ENCODE measurements around the gene WBP1. TPM values are rescaled to one million over a fixed set of nuclear protein-coding genes. Genes with fewer than 3 reads are reported as not detected.

The WBP1 gene
- polyA plus RNA-seq, 1 experiment, result 56.0 TPM

DNA sequence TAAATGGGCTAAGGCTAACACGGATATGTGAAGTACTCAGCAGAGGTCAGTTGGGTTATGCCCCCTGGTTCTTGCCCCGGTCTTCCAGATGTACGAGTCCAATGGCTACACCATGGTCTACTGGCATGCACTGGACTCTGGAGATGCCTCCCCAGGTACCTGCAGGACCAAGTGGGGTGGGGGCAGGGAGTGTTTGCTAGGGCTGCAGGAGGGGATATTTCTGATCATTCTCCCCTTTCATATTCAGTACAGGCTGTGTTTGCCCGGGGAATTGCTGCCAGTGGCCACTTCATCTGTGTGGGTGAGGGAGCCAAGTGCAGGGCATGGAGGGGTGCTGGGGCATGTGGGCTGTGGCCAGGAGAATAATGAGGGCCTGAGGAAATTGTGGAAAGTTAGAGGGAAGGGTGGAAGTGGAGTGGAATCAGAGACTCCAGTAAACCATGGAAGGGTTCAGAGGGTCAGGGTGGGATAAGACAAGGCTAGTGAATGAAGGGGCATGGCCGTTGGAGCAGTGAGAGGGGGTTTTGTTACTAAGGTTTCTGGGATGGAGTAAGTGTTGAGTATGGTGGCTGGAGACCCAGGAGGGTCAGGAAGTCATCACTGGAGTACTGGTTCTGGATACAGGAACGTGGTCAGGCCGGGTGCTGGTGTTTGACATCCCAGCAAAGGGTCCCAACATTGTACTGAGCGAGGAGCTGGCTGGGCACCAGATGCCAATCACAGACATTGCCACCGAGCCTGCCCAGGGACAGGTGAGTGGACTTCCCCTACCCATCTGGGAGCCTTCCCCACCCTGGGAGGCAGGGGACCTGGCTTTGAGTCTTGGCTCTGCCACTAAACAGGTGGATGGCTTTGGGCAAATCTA lies 34.8 kb upstream of the WBP1 start:
- no peaks in the 10 kb centered on the region; the same call in 1 of the 2 replicates for H3K9me3 ChIP-seq (ENCODE audit: control insufficient read depth, insufficient read depth, low read length)
- ChIA-PET POLR2A (no interaction called here), CTCF (no interaction called here)
- peaks cover 4% of the 10 kb centered on the region for H3K27me3 ChIP-seq (ENCODE audit: control insufficient read depth, insufficient read depth, low read length)
- H3K27ac ChIP-seq (ENCODE audit: low read depth, low read length), result no peak overlapping the region
- H3K4me3 ChIP-seq (ENCODE audit: low read depth, low read length), result no peak overlapping the region
- no peak for DNase-seq (ENCODE audit: low read depth, low spot score)
- TF ChIP-seq, protein P1, sequence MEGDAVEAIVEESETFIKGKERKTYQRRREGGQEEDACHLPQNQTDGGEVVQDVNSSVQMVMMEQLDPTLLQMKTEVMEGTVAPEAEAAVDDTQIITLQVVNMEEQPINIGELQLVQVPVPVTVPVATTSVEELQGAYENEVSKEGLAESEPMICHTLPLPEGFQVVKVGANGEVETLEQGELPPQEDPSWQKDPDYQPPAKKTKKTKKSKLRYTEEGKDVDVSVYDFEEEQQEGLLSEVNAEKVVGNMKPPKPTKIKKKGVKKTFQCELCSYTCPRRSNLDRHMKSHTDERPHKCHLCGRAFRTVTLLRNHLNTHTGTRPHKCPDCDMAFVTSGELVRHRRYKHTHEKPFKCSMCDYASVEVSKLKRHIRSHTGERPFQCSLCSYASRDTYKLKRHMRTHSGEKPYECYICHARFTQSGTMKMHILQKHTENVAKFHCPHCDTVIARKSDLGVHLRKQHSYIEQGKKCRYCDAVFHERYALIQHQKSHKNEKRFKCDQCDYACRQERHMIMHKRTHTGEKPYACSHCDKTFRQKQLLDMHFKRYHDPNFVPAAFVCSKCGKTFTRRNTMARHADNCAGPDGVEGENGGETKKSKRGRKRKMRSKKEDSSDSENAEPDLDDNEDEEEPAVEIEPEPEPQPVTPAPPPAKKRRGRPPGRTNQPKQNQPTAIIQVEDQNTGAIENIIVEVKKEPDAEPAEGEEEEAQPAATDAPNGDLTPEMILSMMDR (IDR thresholded peaks at IDR 0.05; ENCODE audit: low read depth, low read length), result no peak

DNA sequence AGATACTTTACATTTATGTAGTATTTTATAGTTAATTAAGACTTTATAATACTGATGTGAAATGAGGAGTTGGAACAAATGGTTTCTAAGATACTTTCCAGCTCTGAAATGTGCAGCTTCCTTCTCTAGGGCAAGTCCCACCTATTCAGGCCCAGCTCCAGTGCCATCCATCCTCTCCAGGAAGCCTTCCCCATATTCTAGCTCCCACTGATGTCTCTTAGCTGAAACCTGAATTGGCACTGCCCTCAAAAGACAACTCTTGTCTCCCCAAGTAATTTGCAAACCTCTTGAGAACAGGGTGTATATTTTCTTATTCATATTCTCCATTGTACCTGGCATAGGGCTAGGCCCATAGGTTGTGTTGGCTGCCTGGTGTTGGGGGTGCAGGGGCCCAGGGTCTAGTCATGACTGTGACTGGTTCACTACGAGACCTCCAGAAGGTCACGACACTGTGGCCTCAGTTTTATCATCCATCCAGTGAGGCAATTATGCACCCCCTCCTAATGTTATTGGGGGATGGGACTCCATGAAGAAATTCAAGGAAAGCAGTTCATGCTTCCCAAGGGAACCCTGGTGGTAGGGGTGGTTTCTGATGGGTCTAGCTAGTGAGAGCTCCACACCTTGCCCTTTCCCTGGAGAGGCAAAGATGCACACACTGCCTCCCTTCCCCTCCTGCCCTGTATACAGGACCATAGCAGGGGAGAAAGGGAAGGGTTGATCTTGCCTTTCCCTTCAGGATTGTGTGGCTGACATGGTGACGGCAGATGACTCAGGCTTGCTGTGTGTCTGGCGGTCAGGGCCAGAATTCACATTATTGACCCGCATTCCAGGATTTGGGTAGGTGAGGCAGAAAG lies 33.9 kb upstream of the WBP1 start:
- Histone ChIP-seq H3K9me3 (ENCODE audit: control insufficient read depth, insufficient read depth, low read length) (no peaks in the 10 kb centered on the region), H3K27me3 (ENCODE audit: control insufficient read depth, insufficient read depth, low read length) (peaks cover 4% of the 10 kb centered on the region), H3K27ac (ENCODE audit: low read depth, low read length) (no peak overlapping the region), H3K4me3 (ENCODE audit: low read depth, low read length) (no peak overlapping the region)
- no peak for DNase-seq (ENCODE audit: low read depth, low spot score)
- TF ChIP-seq, protein P1 (IDR thresholded peaks at IDR 0.05; ENCODE audit: low read depth, low read length), result no peak
- CTCF ChIA-PET, result no interaction called here
- POLR2A ChIA-PET, result no interaction called here

DNA sequence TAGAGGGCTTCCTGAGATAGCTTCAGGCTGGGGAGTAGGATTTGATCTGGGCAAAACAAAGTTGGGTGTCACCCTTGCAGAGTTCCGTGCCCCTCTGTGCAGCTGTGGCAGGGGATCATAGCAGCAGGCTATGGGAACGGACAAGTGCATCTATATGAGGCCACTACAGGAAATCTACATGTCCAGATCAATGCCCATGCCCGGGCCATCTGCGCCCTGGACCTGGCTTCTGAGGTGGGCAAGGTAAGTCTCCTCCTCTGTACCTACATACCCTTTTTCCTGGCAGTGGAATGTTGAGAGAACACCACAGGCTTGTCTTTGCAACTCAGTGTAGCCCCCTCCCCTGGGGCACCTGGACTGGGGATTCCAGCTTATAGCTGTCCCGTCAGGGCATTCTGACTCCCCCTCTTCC lies 33.2 kb upstream of the WBP1 start:
- ChIA-PET POLR2A (no interaction called here), CTCF (no interaction called here)
- Histone ChIP-seq H3K27ac (ENCODE audit: low read depth, low read length) (no peak overlapping the region), H3K9me3 (ENCODE audit: control insufficient read depth, insufficient read depth, low read length) (no peaks in the 10 kb centered on the region), H3K27me3 (ENCODE audit: control insufficient read depth, insufficient read depth, low read length) (peaks cover 2% of the 10 kb centered on the region), H3K4me3 (ENCODE audit: low read depth, low read length) (no peak overlapping the region)
- DNase-seq (ENCODE audit: low read depth, low spot score), result no peak
- TF ChIP-seq, protein P1 (IDR thresholded peaks at IDR 0.05; ENCODE audit: low read depth, low read length), result no peak

DNA sequence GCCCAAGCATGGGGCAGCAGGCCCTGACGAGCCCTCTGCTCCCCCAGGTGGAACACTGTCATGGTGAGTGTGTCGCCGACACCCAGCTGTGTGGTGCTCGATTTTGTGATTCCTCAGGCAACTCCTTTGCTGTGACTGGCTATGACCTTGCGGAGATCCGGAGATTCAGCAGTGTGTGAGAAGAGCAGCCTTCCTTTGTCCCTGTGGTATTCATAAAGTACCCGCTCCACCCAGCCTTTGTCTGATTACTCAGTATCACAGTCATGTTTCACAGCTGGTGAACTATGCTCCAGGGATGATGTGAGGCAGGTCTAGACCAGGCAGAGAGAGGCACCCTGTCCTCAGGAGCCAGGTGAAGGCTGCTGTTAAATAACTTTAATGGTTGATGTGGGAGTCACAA lies 32.7 kb upstream of the WBP1 start:
- Histone ChIP-seq H3K4me3 (ENCODE audit: low read depth, low read length) (no peak overlapping the region), H3K27me3 (ENCODE audit: control insufficient read depth, insufficient read depth, low read length) (no peaks in the 10 kb centered on the region), H3K27ac (ENCODE audit: low read depth, low read length) (no peak overlapping the region), H3K9me3 (ENCODE audit: control insufficient read depth, insufficient read depth, low read length) (no peaks in the 10 kb centered on the region)
- TF ChIP-seq, protein P1 (IDR thresholded peaks at IDR 0.05; ENCODE audit: low read depth, low read length), result no peak
- CTCF ChIA-PET, result no interaction called here
- no peak for DNase-seq (ENCODE audit: low read depth, low spot score)
- POLR2A ChIA-PET, result no interaction called here
